Vagina (tissue), 2 donors: ENCODE results near the gene JHY. TPM values are rescaled to one million over a fixed set of nuclear protein-coding genes. Genes with fewer than 3 reads are reported as not detected.

Experiments used
- DNase-seq, 2 donors: peaks; one replicate each; pipeline ENCODE4 v3.0.0-alpha.2; 2017; ENCODE audit errors: extremely low spot score in 2 of 2
- H3K27ac ChIP-seq: fragments of 200-600 bp; sonication (generic); one replicate; pipeline ENCODE4 v1.5.1; 2019
- H3K27me3 ChIP-seq: fragments of 200-600 bp; sonication (generic); one replicate; pipeline ENCODE4 v1.5.1; 2019
- H3K36me3 ChIP-seq, 2 donors: fragments of 200-600 bp; sonication (generic); one replicate each; pipeline ENCODE4 v1.5.1; 2017 to 2019
- H3K4me1 ChIP-seq: fragments of 200-600 bp; sonication (generic); one replicate; pipeline ENCODE4 v1.5.1; 2019
- H3K4me3 ChIP-seq, 2 donors: fragments of 200-600 bp; sonication (generic); 1 replicate in 1 of 2; 2 replicates in 1 of 2; pipeline ENCODE4 v1.5.1; 2016 to 2019
- H3K9me3 ChIP-seq: fragments of 200-600 bp; sonication (generic); one replicate; pipeline ENCODE4 v1.5.1; 2019
- CTCF ChIP-seq, 3 experiments: fragments of 450-650 bp in 2 of 3; fragments of 200-600 bp in 1 of 3; sonication (generic) in 1 of 3; IDR thresholded peaks; one replicate each; pipeline ENCODE4 v1.5.1; 2017 to 2019; ENCODE audit warnings: antibody characterized with exemption in 3 of 3, mild to moderate bottlenecking in 2 of 3, moderate library complexity in 2 of 3
- POLR2A ChIP-seq, 2 donors: fragments of 450-650 bp; IDR thresholded peaks; one replicate each; pipeline ENCODE4 v1.6.1; 2017; ENCODE audit warnings: antibody characterized with exemption in 2 of 2, mild to moderate bottlenecking in 2 of 2, moderate library complexity in 2 of 2
- POLR2AphosphoS5 ChIP-seq, 2 donors: sonication (generic); formaldehyde crosslinking; IDR thresholded peaks; one replicate each; pipeline ENCODE4 v1.9.0; 2017; ENCODE audit warnings: antibody characterized with exemption in 2 of 2, mild to moderate bottlenecking in 2 of 2, low read depth in 1 of 2; ENCODE audit not compliant: insufficient read depth in 1 of 2
- intact Hi-C: fragments of 100-400 bp; cut with DNase I; formaldehyde crosslinking; loops from one replicate; pipeline ENCODE4 v1.15.1; 2023
- total RNA-seq: library from RNA; depleted of rRNA; stranded (reverse); fragments of >200 nt; gene quantifications from one replicate; pipeline ENCODE4 v1.2.3, GENCODE V29; 2016

JHY gene
- total RNA-seq, 1 donor from 2014 or later: 7.6 TPM

- DNase-seq: no peak
- H3K9me3 ChIP-seq: no peaks in the 10 kb centered on the region
- TF ChIP-seq POLR2AphosphoS5 (IDR thresholded peaks at IDR 0.05; ENCODE audit: insufficient read depth in 1 of 2, low read depth in 1 of 2): no peak
- no peak for TF ChIP-seq CTCF (IDR thresholded peaks at IDR 0.05)
- no peak for TF ChIP-seq POLR2A (IDR thresholded peaks at IDR 0.05)
- no peaks in the 10 kb centered on the region for H3K27me3 ChIP-seq
- H3K27ac ChIP-seq: no peak overlapping the region
- intact Hi-C loops: no loop called here
- H3K36me3 ChIP-seq: no peaks in the 10 kb centered on the region
- H3K4me1 ChIP-seq: no peaks in the 10 kb centered on the region
- no peak overlapping the region for H3K4me3 ChIP-seq
These were observed 10.6 kb downstream of the JHY start for GRCh38 chr11:122893131-122893530.

GRCh38 chr11:122895563-122895962, 13.0 kb downstream of the JHY start:
- Histone ChIP-seq H3K27ac (no peak overlapping the region), H3K27me3 (no peaks in the 10 kb centered on the region), H3K4me3 (no peak overlapping the region), H3K9me3 (no peaks in the 10 kb centered on the region), H3K36me3 (no peaks in the 10 kb centered on the region), H3K4me1 (no peaks in the 10 kb centered on the region)
- DNase-seq: no peak
- TF ChIP-seq CTCF (IDR thresholded peaks at IDR 0.05) (no peak), POLR2A (IDR thresholded peaks at IDR 0.05) (no peak), POLR2AphosphoS5 (IDR thresholded peaks at IDR 0.05; ENCODE audit: insufficient read depth in 1 of 2, low read depth in 1 of 2) (no peak)
- intact Hi-C loops: no loop called here

GRCh38 chr11:122897606-122898210, 15.1 kb downstream of the JHY start:
- no peaks in the 10 kb centered on the region for H3K4me1 ChIP-seq
- H3K9me3 ChIP-seq: no peaks in the 10 kb centered on the region
- DNase-seq: no peak
- H3K36me3 ChIP-seq: no peaks in the 10 kb centered on the region
- H3K27me3 ChIP-seq: no peaks in the 10 kb centered on the region
- intact Hi-C loops: no loop called here
- no peak for TF ChIP-seq CTCF (IDR thresholded peaks at IDR 0.05)
- TF ChIP-seq POLR2A (IDR thresholded peaks at IDR 0.05): no peak
- TF ChIP-seq POLR2AphosphoS5 (IDR thresholded peaks at IDR 0.05; ENCODE audit: insufficient read depth in 1 of 2, low read depth in 1 of 2): no peak
- H3K27ac ChIP-seq: no peak overlapping the region
- no peak overlapping the region for H3K4me3 ChIP-seq

GRCh38 chr11:122898799-122899198, 16.2 kb downstream of the JHY start:
- intact Hi-C loops: no loop called here
- no peak overlapping the region for H3K4me3 ChIP-seq

More at GRCh38 chr11:122898799-122899198, 16.2 kb downstream of the JHY start:
- DNase-seq: no peak
- Histone ChIP-seq H3K27ac (no peak overlapping the region), H3K27me3 (no peaks in the 10 kb centered on the region), H3K36me3 (no peaks in the 10 kb centered on the region), H3K4me1 (no peaks in the 10 kb centered on the region), H3K9me3 (no peaks in the 10 kb centered on the region)
- TF ChIP-seq POLR2AphosphoS5 (IDR thresholded peaks at IDR 0.05; ENCODE audit: insufficient read depth in 1 of 2, low read depth in 1 of 2) (no peak), POLR2A (IDR thresholded peaks at IDR 0.05) (no peak), CTCF (IDR thresholded peaks at IDR 0.05) (no peak)
